Measurements from ENCODE around the gene DOK6. TPM values are rescaled to one million over a fixed set of nuclear protein-coding genes. Genes with fewer than 3 reads are reported as not detected.

The DOK6 gene
- total RNA-seq, 5 donors from 2014 or later (not counting 1 experiment from before 2014, with no cell fraction given): 0.03 TPM; not detected in 4

DNA sequence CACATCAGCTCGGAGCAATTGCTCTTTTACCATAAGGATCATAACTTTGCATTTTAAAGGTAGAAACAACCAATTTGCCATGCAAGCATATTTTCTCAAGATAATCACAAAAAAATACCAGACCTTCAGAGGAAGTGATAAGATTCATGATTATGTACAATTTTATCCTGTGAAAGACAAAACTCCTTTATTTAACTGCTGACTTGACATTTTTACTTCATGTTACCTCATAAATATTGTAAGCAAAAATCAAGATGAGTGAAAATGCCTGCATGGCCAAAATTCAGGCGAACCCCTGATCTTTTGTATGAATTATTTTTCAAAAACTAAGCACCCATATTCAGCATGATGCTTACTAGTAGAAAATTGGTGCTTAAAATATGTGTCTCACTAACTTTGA lies 300.6 kb downstream of the DOK6 start:
- no peaks in the 10 kb centered on the region for H3K9me3 ChIP-seq
- WGBS (ENCODE audit: insufficient coverage): no CpG with 5 or more reads among the region's 2 CpGs
- CTCF ChIA-PET: no interaction called here
- H3K4me3 ChIP-seq (ENCODE audit: control insufficient read depth in 1 of 2, extremely low read depth in 1 of 2, low read length in 1 of 2): no peak overlapping the region
- H3K36me3 ChIP-seq (ENCODE audit: control insufficient read depth in 2 of 2, extremely low read depth in 1 of 2, insufficient read depth in 1 of 2, low read length in 1 of 2): no peaks in the 10 kb centered on the region
- no peaks in the 10 kb centered on the region for H3K27me3 ChIP-seq (replicated peaks in 1 of 2; ENCODE audit: control insufficient read depth in 2 of 2, extremely low read depth in 1 of 2, insufficient read depth in 2 of 2, low read length in 1 of 2)
- ATAC-seq (replicated peaks in 1 of 4) (no peak), DNase-seq (no peak)
- Mint-ChIP-seq H3K27me3 (peaks cover 0 to 3% of the 10 kb centered on the region in 2 donors), H3K4me1 (peaks cover 1 to 6% (median 3%) of the 10 kb centered on the region in 3 donors), H3K36me3 (no peaks in the 10 kb centered on the region), H3K4me3 (no peak overlapping the region), H3K27ac (no peak overlapping the region), H3K9me3 (no peaks in the 10 kb centered on the region)
- H3K4me1 ChIP-seq (ENCODE audit: control insufficient read depth in 1 of 2, extremely low read depth in 1 of 2, insufficient read depth in 2 of 2, low read length in 2 of 2): no peaks in the 10 kb centered on the region
- no peak overlapping the region for H3K27ac ChIP-seq (ENCODE audit: low read length)
- POLR2A ChIA-PET: no interaction called here

DNA sequence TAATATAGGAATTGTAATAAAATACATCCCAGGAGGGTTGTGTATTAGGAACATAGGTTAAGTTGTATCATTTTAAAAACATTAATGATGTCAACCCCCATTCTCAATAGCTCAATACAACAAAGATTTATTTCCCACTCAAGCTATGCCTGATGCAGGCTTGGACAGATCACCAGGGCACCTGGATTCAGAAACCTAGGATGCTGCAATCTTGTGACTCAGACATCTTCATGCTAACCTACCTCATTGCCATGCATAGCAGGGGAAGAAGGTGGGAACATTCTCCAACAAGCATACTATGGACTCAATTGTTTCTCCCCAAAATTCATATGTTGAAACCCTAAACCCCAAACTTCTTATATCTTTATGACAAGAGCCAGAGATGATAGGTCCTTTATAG lies 302.8 kb downstream of the DOK6 start:
- Mint-ChIP-seq H3K27me3 (peaks cover 0 to 3% of the 10 kb centered on the region in 2 donors), H3K4me1 (peaks cover 1 to 6% (median 3%) of the 10 kb centered on the region in 3 donors), H3K4me3 (no peak overlapping the region), H3K36me3 (no peaks in the 10 kb centered on the region), H3K27ac (no peak overlapping the region), H3K9me3 (no peaks in the 10 kb centered on the region)
- ChIA-PET CTCF (no interaction called here), POLR2A (no interaction called here)
- ATAC-seq (replicated peaks in 1 of 4) (no peak), DNase-seq (no peak)
- no peaks in the 10 kb centered on the region for H3K27me3 ChIP-seq (replicated peaks in 1 of 2; ENCODE audit: control insufficient read depth in 2 of 2, extremely low read depth in 1 of 2, insufficient read depth in 2 of 2, low read length in 1 of 2)
- H3K4me3 ChIP-seq (ENCODE audit: control insufficient read depth in 1 of 2, extremely low read depth in 1 of 2, low read length in 1 of 2): no peak overlapping the region
- no peaks in the 10 kb centered on the region for H3K36me3 ChIP-seq (ENCODE audit: control insufficient read depth in 2 of 2, extremely low read depth in 1 of 2, insufficient read depth in 1 of 2, low read length in 1 of 2)
- no peaks in the 10 kb centered on the region for H3K9me3 ChIP-seq
- no peaks in the 10 kb centered on the region for H3K4me1 ChIP-seq (ENCODE audit: control insufficient read depth in 1 of 2, extremely low read depth in 1 of 2, insufficient read depth in 2 of 2, low read length in 2 of 2)
- no peak overlapping the region for H3K27ac ChIP-seq (ENCODE audit: low read length)

DNA sequence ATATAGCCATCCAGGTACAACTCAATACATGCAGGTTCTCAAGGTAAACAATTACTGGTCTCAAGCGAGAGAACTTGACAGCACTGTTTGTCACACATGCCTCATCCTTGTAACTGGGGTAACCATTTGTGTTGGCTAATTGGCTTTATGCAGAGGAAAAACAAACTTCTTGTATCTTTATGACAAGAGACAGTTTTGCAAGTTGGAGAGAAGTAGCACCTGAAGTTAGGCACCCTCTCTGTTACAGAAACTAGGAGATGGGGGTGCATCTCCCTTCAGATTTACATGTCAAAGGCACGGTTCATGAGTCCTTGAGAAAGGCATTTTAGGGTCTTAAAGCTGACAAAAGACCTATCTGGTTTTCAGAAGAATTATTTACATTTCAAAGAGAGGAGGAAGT lies 305.3 kb downstream of the DOK6 start:
- POLR2A ChIA-PET: no interaction called here
- H3K27ac Mint-ChIP-seq: no peak overlapping the region
- peaks cover 1 to 6% (median 3%) of the 10 kb centered on the region in 3 donors for H3K4me1 Mint-ChIP-seq
- no peaks in the 10 kb centered on the region for H3K4me1 ChIP-seq (ENCODE audit: control insufficient read depth in 1 of 2, extremely low read depth in 1 of 2, insufficient read depth in 2 of 2, low read length in 2 of 2)
- H3K9me3 ChIP-seq: no peaks in the 10 kb centered on the region
- no peak overlapping the region for H3K27ac ChIP-seq (ENCODE audit: low read length)
- H3K4me3 ChIP-seq (ENCODE audit: control insufficient read depth in 1 of 2, extremely low read depth in 1 of 2, low read length in 1 of 2): no peak overlapping the region
- no peaks in the 10 kb centered on the region for H3K36me3 Mint-ChIP-seq
- H3K4me3 Mint-ChIP-seq: no peak overlapping the region
- H3K36me3 ChIP-seq (ENCODE audit: control insufficient read depth in 2 of 2, extremely low read depth in 1 of 2, insufficient read depth in 1 of 2, low read length in 1 of 2): no peaks in the 10 kb centered on the region
- ATAC-seq (replicated peaks in 1 of 4): no peak
- peaks cover 0 to 3% of the 10 kb centered on the region in 2 donors for H3K27me3 Mint-ChIP-seq
- no peak for DNase-seq
- no peaks in the 10 kb centered on the region for H3K27me3 ChIP-seq (replicated peaks in 1 of 2; ENCODE audit: control insufficient read depth in 2 of 2, extremely low read depth in 1 of 2, insufficient read depth in 2 of 2, low read length in 1 of 2)
- H3K9me3 Mint-ChIP-seq: no peaks in the 10 kb centered on the region
- CTCF ChIA-PET: no interaction called here
- no CpG with 5 or more reads among the region's 2 CpGs for WGBS (ENCODE audit: insufficient coverage)

DNA sequence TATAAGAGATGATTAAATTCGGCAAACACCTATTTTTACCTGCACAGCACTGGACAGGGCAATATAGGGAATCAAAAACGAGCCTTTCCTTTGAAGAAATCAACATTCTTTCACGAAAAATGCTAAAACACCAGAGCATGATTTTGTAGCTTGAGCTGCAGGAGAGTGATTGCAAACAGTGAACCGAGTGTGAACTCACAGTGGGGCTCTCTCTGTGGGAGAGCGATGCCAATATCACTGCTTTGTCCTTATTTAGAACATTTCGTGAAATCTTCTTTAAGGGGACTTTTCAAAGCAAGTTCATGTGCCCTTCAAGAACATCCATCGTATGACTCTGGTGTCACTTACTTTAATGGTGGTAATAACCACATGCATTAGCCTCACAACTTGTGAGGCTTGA lies 308.2 kb downstream of the DOK6 start:
- ATAC-seq (replicated peaks in 1 of 4) (no peak), DNase-seq (no peak)
- Histone ChIP-seq H3K9me3 (no peaks in the 10 kb centered on the region), H3K4me1 (ENCODE audit: control insufficient read depth in 1 of 2, extremely low read depth in 1 of 2, insufficient read depth in 2 of 2, low read length in 2 of 2) (no peaks in the 10 kb centered on the region), H3K36me3 (ENCODE audit: control insufficient read depth in 2 of 2, extremely low read depth in 1 of 2, insufficient read depth in 1 of 2, low read length in 1 of 2) (no peaks in the 10 kb centered on the region), H3K27me3 (replicated peaks in 1 of 2; ENCODE audit: control insufficient read depth in 2 of 2, extremely low read depth in 1 of 2, insufficient read depth in 2 of 2, low read length in 1 of 2) (no peaks in the 10 kb centered on the region), H3K4me3 (ENCODE audit: control insufficient read depth in 1 of 2, extremely low read depth in 1 of 2, low read length in 1 of 2) (no peak overlapping the region), H3K27ac (ENCODE audit: low read length) (no peak overlapping the region)
- 84% methylated on average over 5 of the region's 7 CpGs for WGBS (ENCODE audit: insufficient coverage)
- H3K4me1 Mint-ChIP-seq: peaks cover 1 to 6% (median 3%) of the 10 kb centered on the region in 3 donors
- H3K36me3 Mint-ChIP-seq: no peaks in the 10 kb centered on the region
- H3K27ac Mint-ChIP-seq: no peak overlapping the region
- ChIA-PET CTCF (no interaction called here), POLR2A (no interaction called here)
- H3K4me3 Mint-ChIP-seq: no peak overlapping the region
- H3K27me3 Mint-ChIP-seq: peaks cover 0 to 3% of the 10 kb centered on the region in 2 donors
- no peaks in the 10 kb centered on the region for H3K9me3 Mint-ChIP-seq

DNA sequence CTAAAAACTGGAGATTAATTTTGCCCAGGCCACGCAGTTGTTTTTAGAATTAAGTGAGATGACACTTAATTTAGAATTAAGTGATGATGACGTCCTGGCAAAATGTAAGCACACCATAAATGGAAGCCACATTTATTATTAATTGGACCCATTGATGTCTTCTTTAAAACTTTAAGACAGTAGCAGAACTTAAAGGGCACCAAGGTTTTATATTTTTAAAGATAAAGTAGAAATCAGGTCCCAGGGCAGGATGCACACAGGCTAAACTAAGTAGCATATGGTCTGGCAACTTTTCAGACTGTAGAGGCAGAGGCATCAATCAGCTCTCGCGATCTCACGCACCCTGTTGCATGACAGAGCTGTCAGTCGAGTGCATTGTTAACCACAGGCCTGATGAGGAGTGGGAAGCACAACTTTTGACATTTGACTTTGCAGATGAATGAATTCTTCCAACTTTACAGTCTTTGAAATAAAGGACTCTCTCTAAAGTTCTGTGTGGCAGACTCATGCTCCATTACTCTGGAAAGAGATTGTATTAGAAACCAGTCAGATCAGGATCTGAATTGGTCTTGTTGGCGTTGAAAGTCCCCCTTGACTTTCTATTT lies 314.6 kb downstream of the DOK6 start:
- Mint-ChIP-seq H3K4me3 (no peak overlapping the region), H3K4me1 (no peaks in the 10 kb centered on the region), H3K36me3 (peaks cover 5% of the 10 kb centered on the region), H3K9me3 (peaks cover 8 to 17% (median 15%) of the 10 kb centered on the region in 3 donors), H3K27me3 (no peaks in the 10 kb centered on the region), H3K27ac (no peak overlapping the region)
- no peaks in the 10 kb centered on the region for H3K27me3 ChIP-seq (replicated peaks in 1 of 2; ENCODE audit: control insufficient read depth in 2 of 2, extremely low read depth in 1 of 2, insufficient read depth in 2 of 2, low read length in 1 of 2)
- no peak overlapping the region for H3K4me3 ChIP-seq (ENCODE audit: control insufficient read depth in 1 of 2, extremely low read depth in 1 of 2, low read length in 1 of 2)
- no peak overlapping the region for H3K27ac ChIP-seq (ENCODE audit: low read length)
- 20% methylated on average over 2 of the region's 7 CpGs for WGBS (ENCODE audit: insufficient coverage)
- ATAC-seq (replicated peaks in 1 of 4): no peak
- H3K4me1 ChIP-seq (ENCODE audit: control insufficient read depth in 1 of 2, extremely low read depth in 1 of 2, insufficient read depth in 2 of 2, low read length in 2 of 2): no peaks in the 10 kb centered on the region
- no peaks in the 10 kb centered on the region for H3K36me3 ChIP-seq (ENCODE audit: control insufficient read depth in 2 of 2, extremely low read depth in 1 of 2, insufficient read depth in 1 of 2, low read length in 1 of 2)
- POLR2A ChIA-PET: no interaction called here
- CTCF ChIA-PET: no interaction called here
- DNase-seq: no peak
- peaks cover 7% of the 10 kb centered on the region for H3K9me3 ChIP-seq

- H3K36me3 Mint-ChIP-seq: peaks cover 8% of the 10 kb centered on the region
- ChIA-PET POLR2A (no interaction called here), CTCF (no interaction called here)
- no peak for ATAC-seq (replicated peaks in 1 of 4)
- Histone ChIP-seq H3K27ac (ENCODE audit: low read length) (no peak overlapping the region), H3K4me3 (ENCODE audit: control insufficient read depth in 1 of 2, extremely low read depth in 1 of 2, low read length in 1 of 2) (no peak overlapping the region), H3K4me1 (ENCODE audit: control insufficient read depth in 1 of 2, extremely low read depth in 1 of 2, insufficient read depth in 2 of 2, low read length in 2 of 2) (no peaks in the 10 kb centered on the region), H3K9me3 (peaks cover 7% of the 10 kb centered on the region), H3K27me3 (replicated peaks in 1 of 2; ENCODE audit: control insufficient read depth in 2 of 2, extremely low read depth in 1 of 2, insufficient read depth in 2 of 2, low read length in 1 of 2) (no peaks in the 10 kb centered on the region), H3K36me3 (ENCODE audit: control insufficient read depth in 2 of 2, extremely low read depth in 1 of 2, insufficient read depth in 1 of 2, low read length in 1 of 2) (no peaks in the 10 kb centered on the region)
- H3K27me3 Mint-ChIP-seq: no peaks in the 10 kb centered on the region
- 100% methylated on average over 1 of the region's 2 CpGs for WGBS (ENCODE audit: insufficient coverage)
- H3K27ac Mint-ChIP-seq: no peak overlapping the region
- no peak for DNase-seq
- no peaks in the 10 kb centered on the region for H3K4me1 Mint-ChIP-seq
- no peak overlapping the region for H3K4me3 Mint-ChIP-seq
- H3K9me3 Mint-ChIP-seq: peaks cover 8 to 18% (median 17%) of the 10 kb centered on the region in 3 donors
These were observed 316.9 kb downstream of the DOK6 start for GRCh38 chr18:69717586-69717985.

Measured in T-cell (primary cell).